ENCODE results near the gene COG8. TPM values are rescaled to one million over a fixed set of nuclear protein-coding genes. Genes with fewer than 3 reads are reported as not detected.

COG8 gene
- polyA plus RNA-seq, 1 donor (not counting 4 experiments of a cell fraction or from before 2014, with no cell fraction given): 16.0 TPM

- DNase-seq (ENCODE audit: low read depth, low spot score) (no peak), FAIRE-seq (no peak)
- Histone ChIP-seq H3K4me1 (ENCODE audit: control insufficient read depth, extremely low read depth, insufficient read depth, low read length) (peaks cover 3% of the 10 kb centered on the region), H3K4me3 (ENCODE audit: control insufficient read depth in 2 of 3, extremely low read depth in 1 of 3, insufficient read depth in 2 of 3, low read depth in 1 of 3, low read length in 3 of 3) (no peak overlapping the region), H3K27me3 (ENCODE audit: control insufficient read depth, extremely low read depth, insufficient read depth, low read length) (no peaks in the 10 kb centered on the region), H3K9me1 (ENCODE audit: control insufficient read depth, extremely low read depth, insufficient read depth, low read length) (no peaks in the 10 kb centered on the region), H3K9ac (ENCODE audit: control insufficient read depth, extremely low read depth, insufficient read depth, low read length) (no peak overlapping the region), H3K27ac (ENCODE audit: control insufficient read depth, insufficient read depth, low read length) (no peak overlapping the region), H3K9me3 (ENCODE audit: control insufficient read depth, low read depth, low read length) (no peaks in the 10 kb centered on the region), H4K20me1 (ENCODE audit: control insufficient read depth, extremely low read depth, insufficient read depth, low read length) (peaks cover 10% of the 10 kb centered on the region), H2AFZ (ENCODE audit: control insufficient read depth, low read length) (no peak overlapping the region), H3K36me3 (ENCODE audit: control insufficient read depth in 2 of 2, extremely low read depth in 1 of 2, insufficient read depth in 2 of 2, low read length in 2 of 2) (peaks cover 51 to 68% of the 10 kb centered on the region in 2 experiments), H3K4me2 (ENCODE audit: control insufficient read depth, extremely low read depth, insufficient read depth, low read depth, low read length) (no peak overlapping the region), H3K79me2 (ENCODE audit: control insufficient read depth, insufficient read depth, low read length) (peaks cover 62% of the 10 kb centered on the region)
- dilution Hi-C loops (cut with MboI; ENCODE audit: extremely low pct_ligation_motif_present, low sequenced_read_pairs): no loop called here
- TF ChIP-seq EZH2 (IDR thresholded peaks at IDR 0.05; ENCODE audit: low read length) (no peak), CTCF (optimal IDR thresholded peaks at IDR 0.05 in 1 of 3, IDR thresholded peaks at IDR 0.05 in 1 of 3, conservative IDR thresholded peaks at IDR 0.05 in 1 of 3; ENCODE audit: extremely low read depth in 1 of 3, insufficient read depth in 2 of 3, low read length in 3 of 3) (no peak)
Measured at GRCh38 chr16:69323415-69323814, 15.9 kb downstream of the COG8 start.

- dilution Hi-C loops (cut with MboI; ENCODE audit: extremely low pct_ligation_motif_present, low sequenced_read_pairs): no loop called here
- TF ChIP-seq CTCF (optimal IDR thresholded peaks at IDR 0.05 in 1 of 3, IDR thresholded peaks at IDR 0.05 in 1 of 3, conservative IDR thresholded peaks at IDR 0.05 in 1 of 3; ENCODE audit: extremely low read depth in 1 of 3, insufficient read depth in 2 of 3, low read length in 3 of 3) (no peak), EZH2 (IDR thresholded peaks at IDR 0.05; ENCODE audit: low read length) (no peak)
- Histone ChIP-seq H3K4me1 (ENCODE audit: control insufficient read depth, extremely low read depth, insufficient read depth, low read length) (no peaks in the 10 kb centered on the region), H3K9me1 (ENCODE audit: control insufficient read depth, extremely low read depth, insufficient read depth, low read length) (no peaks in the 10 kb centered on the region), H3K27ac (ENCODE audit: control insufficient read depth, insufficient read depth, low read length) (no peak overlapping the region), H3K9me3 (ENCODE audit: control insufficient read depth, low read depth, low read length) (no peaks in the 10 kb centered on the region), H3K9ac (ENCODE audit: control insufficient read depth, extremely low read depth, insufficient read depth, low read length) (no peak overlapping the region), H3K36me3 (ENCODE audit: control insufficient read depth in 2 of 2, extremely low read depth in 1 of 2, insufficient read depth in 2 of 2, low read length in 2 of 2) (peaks cover 54 to 68% of the 10 kb centered on the region in 2 experiments), H4K20me1 (ENCODE audit: control insufficient read depth, extremely low read depth, insufficient read depth, low read length) (peaks cover 10% of the 10 kb centered on the region), H3K4me3 (ENCODE audit: control insufficient read depth in 2 of 3, extremely low read depth in 1 of 3, insufficient read depth in 2 of 3, low read depth in 1 of 3, low read length in 3 of 3) (no peak overlapping the region), H3K79me2 (ENCODE audit: control insufficient read depth, insufficient read depth, low read length) (peaks cover 53% of the 10 kb centered on the region), H3K27me3 (ENCODE audit: control insufficient read depth, extremely low read depth, insufficient read depth, low read length) (no peaks in the 10 kb centered on the region), H3K4me2 (ENCODE audit: control insufficient read depth, extremely low read depth, insufficient read depth, low read depth, low read length) (no peak overlapping the region), H2AFZ (ENCODE audit: control insufficient read depth, low read length) (no peak overlapping the region)
- no peak for FAIRE-seq
- DNase-seq (ENCODE audit: low read depth, low spot score): no peak
Measured at GRCh38 chr16:69322343-69322742, 17.0 kb downstream of the COG8 start.
